NCI-H460 (cell line): ENCODE data around the gene CALML5. TPM values are rescaled to one million over a fixed set of nuclear protein-coding genes. Genes with fewer than 3 reads are reported as not detected.

Source experiments
- total RNA-seq: library from RNA; depleted of rRNA; stranded (reverse); fragments of >200 nt; shearing (Covaris generic); gene quantifications from 2 replicates; pipeline ENCODE4 v1.2.3, GENCODE V29; 2014; rRNA removed

Gene CALML5
- total RNA-seq, 1 experiment from 2014 or later: not detected

Other genes with a start within 250 kb of the CALML5 start
- not detected in 2 replicates for gene UCN3, start 134.6 kb downstream of the CALML5 start, total RNA-seq
- gene TUBAL3, start 94.7 kb downstream of the CALML5 start, total RNA-seq: 1.6 and 1.9 TPM in 2 replicates
- 39.5 and 40.4 TPM in 2 replicates for gene NET1, start 87.0 kb downstream of the CALML5 start, total RNA-seq
- gene CALML3, start 25.4 kb upstream of the CALML5 start, total RNA-seq: not detected in 2 replicates
- 18.3 and 19.1 TPM in 2 replicates for gene ASB13, start 167.0 kb upstream of the CALML5 start, total RNA-seq
- gene TASOR2, start 185.3 kb upstream of the CALML5 start, total RNA-seq: 69.7 and 86.6 TPM in 2 replicates